ENCODE measurements around the gene RAD51B. TPM values are rescaled to one million over a fixed set of nuclear protein-coding genes. Genes with fewer than 3 reads are reported as not detected.
A peak's percentile ranks its signal among the peaks of the same experiment; 100 is the strongest.

Gene RAD51B
- total and polyA plus RNA-seq, 8 donors: 1.8 to 30.7 (median 15.3) TPM

DNA sequence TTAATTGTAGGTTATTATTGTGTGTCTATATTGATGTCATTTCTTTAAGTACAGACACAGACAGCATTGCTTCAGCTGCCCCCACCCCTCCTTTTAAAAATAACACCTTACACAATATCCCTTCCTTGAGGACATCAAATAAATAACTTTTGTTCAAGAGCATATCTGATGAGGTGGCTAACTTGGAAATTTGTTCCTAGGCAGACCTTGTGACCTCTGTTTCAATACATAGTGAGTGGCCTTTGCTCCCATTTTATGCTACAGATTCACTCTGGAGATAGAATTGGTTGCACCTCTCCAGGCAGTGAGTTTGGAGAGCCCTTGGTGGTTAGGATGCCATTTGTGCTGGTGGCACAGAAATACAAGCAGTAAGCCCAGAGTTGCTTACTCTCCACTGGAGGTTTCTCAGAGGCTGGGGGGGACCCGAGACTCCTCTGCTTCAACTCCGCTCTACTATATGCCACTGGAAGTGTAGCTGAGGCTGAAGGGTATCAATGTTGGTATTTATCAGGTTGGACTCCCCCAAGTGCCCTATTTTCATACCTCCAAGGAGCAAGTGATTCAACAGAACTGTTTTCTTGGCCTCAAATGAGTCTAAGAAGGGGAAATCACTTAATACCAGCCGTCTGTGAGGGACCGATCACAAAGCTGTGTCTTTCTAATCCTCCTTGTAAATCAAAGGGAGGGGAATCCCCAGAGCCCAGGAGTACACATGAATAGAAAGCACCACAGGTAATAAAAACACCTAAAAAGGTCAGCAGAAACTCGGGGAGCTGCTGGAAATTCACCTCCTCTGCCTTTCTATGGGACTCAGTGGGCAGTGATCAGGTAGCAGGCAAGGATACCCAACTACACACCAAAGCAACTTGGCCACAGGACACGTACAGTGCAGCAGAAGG, 463.1 kb downstream of the RAD51B start:
- intact Hi-C loops (cut with DNase I; ENCODE audit: low total_unique reads): no loop called here
- Histone ChIP-seq H3K27ac (peak overlapping the region in 4 of 5 donors; percentile 3 to 77 (median 37)), H3K4me3 (no peak overlapping the region), H3K4me1 (peaks cover 0 to 43% (median 22%) of the 10 kb centered on the region in 4 donors), H3K36me3 (no peaks in the 10 kb centered on the region), H3K27me3 (no peaks in the 10 kb centered on the region), H3K9me3 (no peaks in the 10 kb centered on the region)
- WGBS, 5 donors: 77 to 83% (median 80%) methylated on average over 6 of the region's 6 CpGs
- DNase-seq: no peak
- no peak for TF ChIP-seq EP300 (IDR thresholded peaks at IDR 0.05)
- TF ChIP-seq POLR2AphosphoS5 (IDR thresholded peaks at IDR 0.05): no peak

DNA sequence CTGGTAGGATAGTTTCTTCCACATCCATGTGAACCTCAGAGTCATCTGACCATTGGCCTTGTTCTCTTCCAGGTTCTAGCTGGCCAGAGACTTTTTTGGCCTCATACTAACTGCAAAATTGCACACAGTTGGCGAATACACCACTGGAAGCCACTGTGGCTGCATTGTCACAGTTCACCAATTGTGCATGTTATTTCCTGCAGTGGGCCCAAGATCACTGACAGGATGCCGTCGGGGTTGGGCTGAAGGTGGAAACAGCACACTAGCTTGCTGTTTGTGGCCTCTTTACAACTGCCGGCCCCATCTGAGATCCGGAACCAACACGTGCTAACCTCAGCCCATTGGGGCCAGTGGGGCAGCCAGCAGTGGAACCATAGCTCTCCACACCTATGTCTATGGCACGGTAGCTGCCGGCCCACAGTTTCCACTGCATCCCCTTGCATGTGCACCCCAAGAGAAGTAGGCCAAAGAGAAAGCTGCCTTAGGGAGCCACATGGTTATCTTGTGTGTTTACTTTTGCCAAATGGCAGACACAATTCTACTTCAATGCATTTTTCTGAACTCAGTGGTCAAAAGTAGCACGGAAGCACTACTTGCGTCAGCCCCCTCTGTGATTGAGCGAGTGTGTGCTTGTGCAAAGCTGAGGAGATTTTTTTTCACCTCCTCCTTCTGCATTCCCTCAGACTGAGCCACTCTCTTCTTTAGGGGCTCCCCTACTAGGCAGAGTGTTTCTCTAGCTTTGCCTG, 464.0 kb downstream of the RAD51B start:
- H3K4me1 ChIP-seq: peaks cover 0 to 42% (median 22%) of the 10 kb centered on the region in 4 donors
- no peaks in the 10 kb centered on the region for H3K27me3 ChIP-seq
- H3K27ac ChIP-seq: peak overlapping the region in 4 of 5 donors; percentile 3 to 77 (median 37)
- WGBS, 5 donors: 77 to 83% (median 80%) methylated on average over 10 to 11 of the region's 11 CpGs
- peak in 1 of 2 donors; percentile 72 for DNase-seq
- intact Hi-C loops (cut with DNase I; ENCODE audit: low total_unique reads): no loop called here
- H3K9me3 ChIP-seq: no peaks in the 10 kb centered on the region
- H3K4me3 ChIP-seq: no peak overlapping the region
- H3K36me3 ChIP-seq: no peaks in the 10 kb centered on the region
- TF ChIP-seq, protein P1, sequence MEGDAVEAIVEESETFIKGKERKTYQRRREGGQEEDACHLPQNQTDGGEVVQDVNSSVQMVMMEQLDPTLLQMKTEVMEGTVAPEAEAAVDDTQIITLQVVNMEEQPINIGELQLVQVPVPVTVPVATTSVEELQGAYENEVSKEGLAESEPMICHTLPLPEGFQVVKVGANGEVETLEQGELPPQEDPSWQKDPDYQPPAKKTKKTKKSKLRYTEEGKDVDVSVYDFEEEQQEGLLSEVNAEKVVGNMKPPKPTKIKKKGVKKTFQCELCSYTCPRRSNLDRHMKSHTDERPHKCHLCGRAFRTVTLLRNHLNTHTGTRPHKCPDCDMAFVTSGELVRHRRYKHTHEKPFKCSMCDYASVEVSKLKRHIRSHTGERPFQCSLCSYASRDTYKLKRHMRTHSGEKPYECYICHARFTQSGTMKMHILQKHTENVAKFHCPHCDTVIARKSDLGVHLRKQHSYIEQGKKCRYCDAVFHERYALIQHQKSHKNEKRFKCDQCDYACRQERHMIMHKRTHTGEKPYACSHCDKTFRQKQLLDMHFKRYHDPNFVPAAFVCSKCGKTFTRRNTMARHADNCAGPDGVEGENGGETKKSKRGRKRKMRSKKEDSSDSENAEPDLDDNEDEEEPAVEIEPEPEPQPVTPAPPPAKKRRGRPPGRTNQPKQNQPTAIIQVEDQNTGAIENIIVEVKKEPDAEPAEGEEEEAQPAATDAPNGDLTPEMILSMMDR (IDR thresholded peaks at IDR 0.05): no peak
- no peak for TF ChIP-seq EP300 (IDR thresholded peaks at IDR 0.05)
- TF ChIP-seq POLR2A (IDR thresholded peaks at IDR 0.05): no peak
- no peak for TF ChIP-seq POLR2AphosphoS5 (IDR thresholded peaks at IDR 0.05)

DNA sequence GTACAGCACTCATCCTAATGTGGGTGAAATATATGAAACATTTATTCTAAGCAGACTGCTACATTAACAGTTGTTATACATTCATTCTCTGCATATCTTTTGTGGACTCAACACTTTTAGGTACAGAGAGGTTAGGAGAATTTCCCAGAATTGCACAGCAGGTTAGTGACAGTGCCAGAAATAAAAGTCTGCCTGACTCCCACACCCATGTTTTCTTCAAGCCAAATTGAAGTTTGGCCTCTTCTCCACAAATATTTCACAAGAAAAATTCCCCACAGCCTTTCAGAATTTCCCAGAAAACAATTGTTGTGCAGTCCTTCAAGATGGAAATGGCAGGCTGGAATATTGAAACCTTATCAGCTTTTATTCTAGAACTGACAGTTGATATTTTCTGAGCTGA, 464.8 kb downstream of the RAD51B start:
- H3K27ac ChIP-seq: peak overlapping the region in 4 of 5 donors; percentile 35 to 77 (median 60)
- H3K4me1 ChIP-seq: peaks cover 0 to 35% (median 22%) of the 10 kb centered on the region in 4 donors
- H3K4me3 ChIP-seq: no peak overlapping the region
- no peak for DNase-seq
- TF ChIP-seq, protein P1 (IDR thresholded peaks at IDR 0.05): no peak
- TF ChIP-seq POLR2AphosphoS5 (IDR thresholded peaks at IDR 0.05) (no peak), EP300 (IDR thresholded peaks at IDR 0.05) (no peak), POLR2A (IDR thresholded peaks at IDR 0.05) (no peak)
- intact Hi-C loops (cut with DNase I; ENCODE audit: low total_unique reads): no loop called here
- H3K36me3 ChIP-seq: no peaks in the 10 kb centered on the region
- H3K27me3 ChIP-seq: no peaks in the 10 kb centered on the region
- H3K9me3 ChIP-seq: no peaks in the 10 kb centered on the region

DNA sequence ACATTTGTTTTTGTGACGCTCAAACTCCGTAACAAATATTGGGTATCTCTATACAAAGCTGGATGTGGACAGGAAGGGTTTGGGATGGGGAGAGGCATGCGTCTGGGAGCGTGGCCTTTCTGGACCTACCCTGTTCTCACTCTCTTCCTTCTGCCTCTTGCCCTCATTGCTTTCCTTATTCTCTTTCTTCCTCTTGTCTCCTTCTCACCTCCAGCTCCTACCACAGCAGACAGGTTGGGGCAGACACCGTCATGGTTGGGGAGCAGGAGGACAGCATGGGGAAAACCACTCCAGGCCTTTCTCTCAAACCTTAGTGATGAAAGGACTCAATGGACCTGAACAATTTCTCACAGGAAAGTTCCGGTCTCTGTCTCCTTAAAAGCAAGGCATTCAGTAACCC, 465.3 kb downstream of the RAD51B start:
- intact Hi-C loops (cut with DNase I; ENCODE audit: low total_unique reads): no loop called here
- H3K9me3 ChIP-seq: no peaks in the 10 kb centered on the region
- no peaks in the 10 kb centered on the region for H3K36me3 ChIP-seq
- H3K27ac ChIP-seq: peak overlapping the region in 4 of 5 donors; percentile 35 to 77 (median 60)
- H3K27me3 ChIP-seq: no peaks in the 10 kb centered on the region
- 80 to 93% (median 89%) methylated on average over 6 of the region's 6 CpGs for WGBS, 5 donors
- H3K4me1 ChIP-seq: peaks cover 0 to 35% (median 22%) of the 10 kb centered on the region in 4 donors
- H3K4me3 ChIP-seq: no peak overlapping the region
- no peak for DNase-seq
- no peak for TF ChIP-seq POLR2AphosphoS5 (IDR thresholded peaks at IDR 0.05)
- TF ChIP-seq POLR2A (IDR thresholded peaks at IDR 0.05): no peak
- TF ChIP-seq EP300 (IDR thresholded peaks at IDR 0.05): no peak
- TF ChIP-seq, protein P1 (IDR thresholded peaks at IDR 0.05): no peak
